GM18861 (cell line): ENCODE data around the gene SRSF4.

Experiments used
- ATAC-seq: cut with Tn5 transposase; IDR thresholded peaks from one replicate; pipeline ENCODE4 v1.9.1; 2021; ENCODE audit not compliant: unreplicated experiment

SRSF4 gene

GRCh38 chr1:29099286-29099685 lies 82.4 kb downstream of the SRSF4 start:
- no peak for ATAC-seq
